NCI-H345 treated with DMSO at 0.1 percent for 48 hours (cell line): ENCODE measurements around the gene MT1E.

Experiments used
- DNase-seq: peaks from one replicate; lab custom pipeline; 2025; ENCODE audit not compliant: unreplicated experiment; lab: John Stamatoyannopoulos, UW

MT1E gene

DNA sequence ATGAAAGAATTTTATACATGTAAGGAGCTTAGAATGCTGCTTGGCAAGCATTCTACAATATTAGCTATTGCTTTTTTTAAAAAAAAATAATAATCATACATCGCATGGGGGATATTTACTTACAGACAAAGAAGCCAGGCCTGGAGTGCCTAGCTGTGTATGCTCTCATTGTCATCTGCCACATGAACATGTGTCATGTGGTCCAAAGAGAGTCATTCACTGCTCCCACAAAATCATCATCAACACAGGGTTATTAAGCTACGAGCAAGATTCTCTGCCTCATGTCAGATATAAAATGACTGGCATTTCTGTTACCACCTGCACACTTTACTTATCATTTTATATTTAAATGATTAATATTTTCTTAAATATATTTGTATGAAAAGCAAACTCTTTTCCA is 1.9 kb upstream of the MT1E start:
- DNase-seq = no peak

DNA sequence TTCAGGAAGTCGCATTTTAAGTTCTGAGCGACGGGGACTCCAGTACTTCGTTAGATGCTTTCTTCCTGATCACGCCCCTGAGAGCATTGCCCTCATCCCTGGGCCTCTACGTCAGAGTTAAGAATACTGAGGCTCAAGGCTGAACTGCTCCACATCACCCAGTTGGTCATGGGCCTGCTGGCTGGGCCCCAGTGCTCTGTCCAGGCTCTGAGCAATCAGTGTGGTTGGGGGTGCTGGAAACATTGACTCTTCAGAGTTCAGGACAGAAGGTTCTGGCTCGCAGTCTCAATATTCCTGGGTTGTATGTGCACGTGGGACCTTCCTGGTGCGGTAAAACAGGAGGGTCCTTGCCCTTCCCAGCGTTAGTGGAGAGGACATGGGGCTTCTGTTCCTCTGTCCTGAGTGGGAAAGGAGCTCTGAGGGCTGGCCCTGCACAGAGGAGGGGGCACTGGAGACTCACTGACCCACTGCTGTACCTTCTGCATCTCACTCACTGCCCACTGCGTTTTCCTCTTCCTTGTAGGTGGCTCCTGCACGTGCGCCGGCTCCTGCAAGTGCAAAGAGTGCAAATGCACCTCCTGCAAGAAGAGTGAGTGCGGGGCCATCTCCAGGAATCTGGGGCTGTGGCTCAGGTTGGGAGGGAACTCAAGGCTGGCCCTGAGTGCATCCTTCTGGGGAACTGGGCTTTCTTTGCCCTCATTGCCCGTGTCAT is 518 bp downstream of the MT1E start:
- no peak for DNase-seq

- DNase-seq = no peak
Observed at GRCh38 chr16:56626685-56627084, 1.1 kb downstream of the MT1E start.

GRCh38 chr16:56628486-56629350 is 3.1 kb downstream of the MT1E start:
- no peak for DNase-seq

DNA sequence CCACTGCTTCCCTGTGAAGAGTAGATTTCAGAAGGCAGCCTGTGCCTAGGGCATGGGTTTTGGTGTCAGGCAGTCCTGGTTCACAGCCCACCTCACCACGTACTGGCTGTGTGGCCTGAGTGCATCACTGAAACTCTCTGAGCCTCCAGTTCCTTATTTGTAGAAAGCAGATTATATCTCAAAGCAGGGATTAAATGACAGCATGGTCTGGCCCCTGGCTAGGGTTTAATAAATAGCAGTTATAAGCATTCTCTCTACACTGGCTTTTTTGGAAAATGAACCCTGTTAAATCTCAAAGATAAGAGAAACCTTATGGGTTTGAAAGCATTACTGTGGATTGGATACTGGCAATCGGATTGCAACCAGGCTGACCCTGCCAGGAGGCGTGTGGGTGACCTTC is 4.0 kb downstream of the MT1E start:
- DNase-seq = no peak

DNA sequence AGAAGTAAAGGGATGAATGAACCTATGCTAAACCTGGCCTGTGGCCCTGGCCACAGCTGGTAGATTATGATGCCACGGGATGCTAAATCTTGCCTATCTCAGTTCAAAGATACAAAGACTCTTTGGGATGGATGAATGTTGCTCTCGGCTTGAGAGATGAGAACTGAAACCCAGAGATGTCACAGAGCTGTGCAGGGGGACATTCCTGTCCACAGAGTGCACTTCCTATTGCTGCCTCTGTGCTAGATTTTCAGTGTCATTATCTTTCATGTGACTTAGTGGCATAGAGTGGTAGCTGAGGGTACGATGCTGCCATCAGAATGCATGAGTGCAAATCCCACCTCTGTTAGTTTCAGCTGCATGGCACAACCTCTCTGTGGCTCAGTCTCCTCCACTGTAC is 4.6 kb downstream of the MT1E start:
- no peak for DNase-seq

DNA sequence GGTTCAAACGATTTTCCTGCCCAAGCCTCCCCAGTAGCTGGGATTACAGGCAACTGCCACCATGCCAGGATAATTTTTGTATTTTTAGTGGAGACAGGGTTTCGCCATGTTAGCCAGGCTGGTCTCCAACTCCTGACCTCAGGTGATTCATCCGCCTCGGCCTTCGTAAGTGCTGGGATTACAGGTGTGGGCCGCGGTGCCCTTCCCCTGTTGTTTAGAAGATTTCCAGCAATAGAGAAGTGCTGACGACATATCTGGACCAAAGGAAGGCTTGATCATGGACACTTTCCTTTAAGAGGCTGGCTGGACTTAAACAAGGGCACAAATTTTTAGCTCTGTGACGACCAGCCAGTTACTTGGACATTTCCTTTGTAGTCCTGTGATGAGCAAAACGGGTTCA is 5.6 kb downstream of the MT1E start:
- DNase-seq = no peak

- DNase-seq = no peak
Observed at GRCh38 chr16:56631832-56632155, 6.2 kb downstream of the MT1E start.

- DNase-seq = no peak
Observed at GRCh38 chr16:56632156-56632847, 6.7 kb downstream of the MT1E start, which contains the start of gene MT1M. MT1M (plus strand) TSS chr16:56632659; CDS start chr16:56632732, 73 bp downstream.

GRCh38 chr16:56632848-56633365 is 7.3 kb downstream of the MT1E start:
- no peak for DNase-seq

DNA sequence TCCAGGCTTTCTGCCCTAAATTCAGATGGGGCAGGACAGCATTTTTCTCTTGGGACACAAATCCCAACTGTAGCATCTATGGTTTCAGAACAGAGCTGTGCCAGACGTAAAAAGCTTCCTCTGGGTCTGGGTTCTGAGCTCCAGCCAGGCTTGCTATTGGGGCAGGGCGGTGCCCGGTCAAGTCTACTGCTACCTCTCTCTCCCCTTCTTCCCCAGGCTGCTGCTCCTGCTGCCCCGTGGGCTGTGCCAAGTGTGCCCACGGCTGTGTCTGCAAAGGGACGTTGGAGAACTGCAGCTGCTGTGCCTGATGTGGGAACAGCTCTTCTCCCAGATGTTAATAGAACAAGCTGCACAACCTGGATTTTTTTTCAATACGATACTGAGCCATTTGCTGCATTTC is 8.0 kb downstream of the MT1E start:
- DNase-seq = no peak

- DNase-seq = no peak
Observed at GRCh38 chr16:56634715-56635440, 9.3 kb downstream of the MT1E start.

DNA sequence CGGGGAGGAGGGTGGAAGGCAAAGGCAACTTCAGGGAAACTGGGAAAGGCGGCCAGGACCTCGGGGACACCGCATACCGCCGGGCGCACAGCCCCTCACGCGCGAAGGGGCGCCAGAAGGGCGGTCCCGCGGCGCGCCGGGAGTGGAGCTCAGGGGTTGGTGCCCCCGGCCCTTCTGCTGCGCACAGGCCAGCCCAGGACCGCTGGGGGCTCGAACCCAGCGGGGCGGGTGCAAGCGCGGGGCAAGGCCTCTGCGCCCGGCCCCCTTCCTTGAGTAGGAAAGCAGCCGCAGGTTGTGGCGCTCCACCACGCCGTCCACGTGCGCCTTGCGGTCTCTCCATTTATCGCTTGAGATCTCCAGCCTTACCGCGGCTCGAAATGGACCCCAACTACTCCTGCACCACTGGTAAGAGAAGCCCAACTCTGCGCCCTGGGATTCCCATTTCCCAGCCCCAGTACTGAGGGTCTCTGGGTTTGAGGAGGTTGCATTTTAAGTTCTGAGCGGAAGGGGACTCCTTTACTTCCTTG is 9.9 kb downstream of the MT1E start:
- no peak for DNase-seq

DNA sequence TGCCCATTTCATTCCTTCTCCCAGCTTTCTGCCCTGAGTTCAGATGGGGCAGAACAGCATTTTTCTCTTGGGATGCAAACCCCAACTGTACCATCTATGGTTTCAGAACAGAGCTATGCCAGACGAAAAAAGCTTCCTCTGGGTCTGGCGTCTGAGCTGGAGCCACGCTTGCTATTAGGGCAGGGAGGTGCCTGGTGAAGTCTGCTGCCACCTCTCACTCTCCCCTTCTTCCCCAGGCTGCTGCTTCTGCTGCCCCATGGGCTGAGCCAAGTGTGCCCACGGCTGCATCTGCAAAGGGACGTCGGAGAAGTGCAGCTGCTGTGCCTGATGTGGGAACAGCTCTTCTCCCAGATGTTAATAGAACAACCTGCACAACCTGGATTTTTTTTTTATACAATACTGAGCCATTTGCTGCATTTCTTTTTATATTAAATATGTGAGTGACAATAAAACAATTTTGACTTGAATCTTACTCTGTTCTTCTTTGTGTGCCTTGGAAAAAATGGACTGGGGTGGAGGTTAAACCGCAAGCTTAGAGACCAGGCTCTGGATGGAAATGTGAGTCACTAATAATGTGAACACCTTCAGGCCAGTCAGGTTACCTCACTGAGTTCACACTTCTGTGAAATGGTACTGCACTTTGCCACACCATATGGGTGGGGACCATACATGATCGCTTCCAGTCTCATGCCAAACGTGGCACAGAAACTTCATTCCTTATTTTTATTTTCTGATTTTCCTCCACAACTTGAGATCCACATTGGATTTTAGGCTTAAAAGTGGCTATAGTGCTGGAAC is 11.2 kb downstream of the MT1E start:
- DNase-seq = no peak

DNA sequence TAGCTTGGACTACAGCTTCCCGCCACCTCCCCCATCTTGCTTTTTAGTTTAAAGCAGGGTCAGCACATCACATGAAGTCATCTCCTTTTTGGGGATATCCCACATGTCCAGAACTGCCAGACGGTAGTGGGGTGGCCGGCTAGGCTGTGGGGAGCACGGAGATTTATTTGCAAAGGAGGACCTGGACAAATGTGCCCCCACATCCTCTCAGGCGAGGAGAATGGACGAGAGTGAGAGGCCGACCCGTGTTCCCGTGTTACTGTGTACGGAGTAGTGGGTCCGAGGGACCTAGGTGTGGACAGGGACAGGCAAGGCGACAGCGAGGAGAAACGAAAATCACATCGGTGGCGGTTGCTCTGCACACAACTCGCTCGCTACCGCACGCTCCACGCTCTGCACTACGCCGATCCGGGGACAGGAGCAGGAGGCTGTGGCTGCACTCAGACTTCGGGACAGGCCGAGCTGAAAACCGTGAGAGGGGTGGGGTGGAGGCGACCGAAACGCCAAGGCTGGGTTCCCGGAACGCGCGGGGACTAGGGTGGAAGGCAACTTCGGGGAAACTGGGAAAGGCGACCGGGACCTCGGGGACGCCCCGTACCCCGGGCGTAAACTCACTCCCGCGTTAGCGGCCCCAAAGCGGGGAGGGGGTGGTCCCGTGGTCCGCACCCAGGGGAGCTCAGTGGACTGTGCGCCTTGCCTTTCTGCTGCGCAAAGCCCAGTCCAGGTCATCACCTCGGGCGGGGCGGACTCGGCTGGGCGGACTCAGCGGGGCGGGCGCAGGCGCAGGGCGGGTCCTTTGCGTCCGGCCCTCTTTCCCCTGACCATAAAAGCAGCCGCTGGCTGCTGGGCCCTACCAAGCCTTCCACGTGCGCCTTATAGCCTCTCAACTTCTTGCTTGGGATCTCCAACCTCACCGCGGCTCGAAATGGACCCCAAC is 12.5 kb downstream of the MT1E start, which contains the start of gene MT1A:
Gene MT1A, plus strand, starts transcription at position 853 of the 937 bp plus-strand sequence. Its CDS starts 73 bp downstream, at position 926.
- DNase-seq = no peak

GRCh38 chr16:56639045-56639444 is 13.5 kb downstream of the MT1E start:
- no peak for DNase-seq

- no peak for DNase-seq
Observed at GRCh38 chr16:56640076-56640475, 14.5 kb downstream of the MT1E start.

GRCh38 chr16:56641166-56641565 is 15.6 kb downstream of the MT1E start:
- no peak for DNase-seq
